ENCODE measurements around the gene FOXM1.

DNA sequence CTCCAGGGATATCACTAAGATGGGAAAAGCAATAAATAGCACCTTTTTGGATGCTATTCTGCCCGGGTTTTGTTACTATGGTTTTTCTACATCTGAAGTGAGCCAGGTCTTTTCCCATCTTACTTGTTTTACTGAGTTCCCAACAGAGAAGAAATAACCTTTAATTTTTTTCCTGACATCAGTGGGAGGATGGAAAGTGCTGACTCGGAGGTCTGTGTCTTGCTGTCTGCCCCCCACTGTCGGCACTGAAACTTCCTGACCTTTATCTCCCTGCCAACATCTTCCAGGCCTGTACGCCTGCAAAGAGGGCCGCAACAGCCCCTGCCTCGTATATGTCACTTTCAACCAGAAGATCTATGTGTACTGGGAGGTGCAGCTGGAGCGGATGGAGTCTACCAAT is 53.5 kb downstream of the FOXM1 start:
- TF ChIP-seq, protein P1, sequence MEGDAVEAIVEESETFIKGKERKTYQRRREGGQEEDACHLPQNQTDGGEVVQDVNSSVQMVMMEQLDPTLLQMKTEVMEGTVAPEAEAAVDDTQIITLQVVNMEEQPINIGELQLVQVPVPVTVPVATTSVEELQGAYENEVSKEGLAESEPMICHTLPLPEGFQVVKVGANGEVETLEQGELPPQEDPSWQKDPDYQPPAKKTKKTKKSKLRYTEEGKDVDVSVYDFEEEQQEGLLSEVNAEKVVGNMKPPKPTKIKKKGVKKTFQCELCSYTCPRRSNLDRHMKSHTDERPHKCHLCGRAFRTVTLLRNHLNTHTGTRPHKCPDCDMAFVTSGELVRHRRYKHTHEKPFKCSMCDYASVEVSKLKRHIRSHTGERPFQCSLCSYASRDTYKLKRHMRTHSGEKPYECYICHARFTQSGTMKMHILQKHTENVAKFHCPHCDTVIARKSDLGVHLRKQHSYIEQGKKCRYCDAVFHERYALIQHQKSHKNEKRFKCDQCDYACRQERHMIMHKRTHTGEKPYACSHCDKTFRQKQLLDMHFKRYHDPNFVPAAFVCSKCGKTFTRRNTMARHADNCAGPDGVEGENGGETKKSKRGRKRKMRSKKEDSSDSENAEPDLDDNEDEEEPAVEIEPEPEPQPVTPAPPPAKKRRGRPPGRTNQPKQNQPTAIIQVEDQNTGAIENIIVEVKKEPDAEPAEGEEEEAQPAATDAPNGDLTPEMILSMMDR (conservative IDR thresholded peaks at IDR 0.05; ENCODE audit: low read depth, low read length) = no peak
- TF ChIP-seq EZH2 (IDR thresholded peaks at IDR 0.05; ENCODE audit: borderline replicate concordance, low read depth, low read length, poor library complexity, severe bottlenecking) = no peak

Measured in A673 (cell line).